Activated naive CD8-positive, alpha-beta T cell treated with anti-CD3 and anti-CD28 coated beads, Interleukin-2, amount 50 U/mL, for 24 hours (primary cell): ENCODE data around the gene FGF8.
A peak's percentile ranks its signal among the peaks of the same experiment; 100 is the strongest.

Experiments
- ATAC-seq: fragments of 150-1000 bp; cut with Tn5 transposase; one replicate; pipeline ENCODE4 v1.10.0; 2021
- DNase-seq: peaks from one replicate; pipeline ENCODE4 v3.0.0; 2021
- H3K27ac Mint-ChIP-seq: one replicate; pipeline ENCODE4 v1.8.0; 2021; ENCODE audit warnings: mild to moderate bottlenecking, mixed read lengths
- H3K27me3 Mint-ChIP-seq: one replicate; pipeline ENCODE4 v1.8.0; 2021; ENCODE audit warnings: mixed read lengths
- H3K36me3 Mint-ChIP-seq: one replicate; pipeline ENCODE4 v1.8.0; 2021; ENCODE audit warnings: low read depth, mixed read lengths
- H3K4me1 Mint-ChIP-seq: one replicate; pipeline ENCODE4 v1.8.0; 2021; ENCODE audit warnings: mixed read lengths
- H3K4me3 Mint-ChIP-seq: one replicate; pipeline ENCODE4 v1.8.0; 2021; ENCODE audit warnings: mild to moderate bottlenecking, moderate library complexity, mixed read lengths
- H3K9me3 Mint-ChIP-seq: one replicate; pipeline ENCODE4 v1.8.0; 2021; ENCODE audit warnings: mixed read lengths

FGF8 gene

GRCh38 chr10:101778151-101778780, 2.4 kb upstream of the FGF8 start:
- H3K9me3 Mint-ChIP-seq = no peaks in the 10 kb centered on the region
- ATAC-seq (no peak), DNase-seq (no peak)
- H3K4me1 Mint-ChIP-seq = peaks cover 44% of the 10 kb centered on the region
- no peak overlapping the region for H3K27ac Mint-ChIP-seq
- H3K4me3 Mint-ChIP-seq = peak overlapping the region; percentile 12
- peaks cover 35% of the 10 kb centered on the region for H3K36me3 Mint-ChIP-seq
- peaks cover 43% of the 10 kb centered on the region for H3K27me3 Mint-ChIP-seq

GRCh38 chr10:101777619-101778145, 1.8 kb upstream of the FGF8 start:
- no peak for ATAC-seq
- peaks cover 47% of the 10 kb centered on the region for H3K27me3 Mint-ChIP-seq
- peak overlapping the region; percentile 12 for H3K4me3 Mint-ChIP-seq
- no peaks in the 10 kb centered on the region for H3K9me3 Mint-ChIP-seq
- H3K27ac Mint-ChIP-seq = no peak overlapping the region
- DNase-seq = no peak
- peaks cover 40% of the 10 kb centered on the region for H3K4me1 Mint-ChIP-seq
- peaks cover 29% of the 10 kb centered on the region for H3K36me3 Mint-ChIP-seq

GRCh38 chr10:101776161-101776817, 375 bp upstream of the FGF8 start:
- Mint-ChIP-seq H3K9me3 (no peaks in the 10 kb centered on the region), H3K27ac (no peak overlapping the region), H3K27me3 (peaks cover 60% of the 10 kb centered on the region), H3K36me3 (peaks cover 22% of the 10 kb centered on the region), H3K4me3 (no peak overlapping the region), H3K4me1 (peaks cover 34% of the 10 kb centered on the region)
- DNase-seq (no peak), ATAC-seq (no peak)

GRCh38 chr10:101774589-101775272, 1.2 kb downstream of the FGF8 start:
- Mint-ChIP-seq H3K27me3 (peaks cover 62% of the 10 kb centered on the region), H3K36me3 (peaks cover 16% of the 10 kb centered on the region), H3K27ac (no peak overlapping the region), H3K4me1 (peaks cover 21% of the 10 kb centered on the region), H3K4me3 (no peak overlapping the region), H3K9me3 (no peaks in the 10 kb centered on the region)
- ATAC-seq (no peak), DNase-seq (no peak)

- H3K4me1 Mint-ChIP-seq = peaks cover 16% of the 10 kb centered on the region
- H3K27me3 Mint-ChIP-seq = peaks cover 62% of the 10 kb centered on the region
- H3K27ac Mint-ChIP-seq = no peak overlapping the region
- H3K9me3 Mint-ChIP-seq = no peaks in the 10 kb centered on the region
- H3K36me3 Mint-ChIP-seq = peaks cover 14% of the 10 kb centered on the region
- DNase-seq = no peak
- no peak for ATAC-seq
- no peak overlapping the region for H3K4me3 Mint-ChIP-seq
Measured at GRCh38 chr10:101773923-101774588, 1.9 kb downstream of the FGF8 start.

- ATAC-seq (no peak), DNase-seq (no peak)
- peaks cover 63% of the 10 kb centered on the region for H3K27me3 Mint-ChIP-seq
- no peaks in the 10 kb centered on the region for H3K9me3 Mint-ChIP-seq
- H3K27ac Mint-ChIP-seq = no peak overlapping the region
- H3K36me3 Mint-ChIP-seq = peaks cover 9% of the 10 kb centered on the region
- peaks cover 9% of the 10 kb centered on the region for H3K4me1 Mint-ChIP-seq
- H3K4me3 Mint-ChIP-seq = no peak overlapping the region
Measured at GRCh38 chr10:101772895-101773761, 2.8 kb downstream of the FGF8 start.

GRCh38 chr10:101772017-101772894, 3.7 kb downstream of the FGF8 start:
- Mint-ChIP-seq H3K9me3 (no peaks in the 10 kb centered on the region), H3K4me3 (no peak overlapping the region), H3K27ac (no peak overlapping the region), H3K27me3 (peaks cover 54% of the 10 kb centered on the region), H3K4me1 (peaks cover 9% of the 10 kb centered on the region), H3K36me3 (peaks cover under 1% of the 10 kb centered on the region)
- ATAC-seq = no peak
- DNase-seq = no peak

- H3K4me3 Mint-ChIP-seq = no peak overlapping the region
- H3K36me3 Mint-ChIP-seq = no peaks in the 10 kb centered on the region
- no peaks in the 10 kb centered on the region for H3K9me3 Mint-ChIP-seq
- DNase-seq = no peak
- peaks cover 55% of the 10 kb centered on the region for H3K27me3 Mint-ChIP-seq
- no peak for ATAC-seq
- H3K27ac Mint-ChIP-seq = no peak overlapping the region
- H3K4me1 Mint-ChIP-seq = peaks cover 5% of the 10 kb centered on the region
Measured at GRCh38 chr10:101771380-101771779, 4.5 kb downstream of the FGF8 start.

- peaks cover 60% of the 10 kb centered on the region for H3K27me3 Mint-ChIP-seq
- H3K36me3 Mint-ChIP-seq = no peaks in the 10 kb centered on the region
- H3K27ac Mint-ChIP-seq = no peak overlapping the region
- no peak overlapping the region for H3K4me3 Mint-ChIP-seq
- no peak for DNase-seq
- H3K9me3 Mint-ChIP-seq = no peaks in the 10 kb centered on the region
- H3K4me1 Mint-ChIP-seq = peaks cover 5% of the 10 kb centered on the region
- ATAC-seq = no peak
Measured at GRCh38 chr10:101770331-101771215, 5.3 kb downstream of the FGF8 start.

GRCh38 chr10:101769541-101770180, 6.3 kb downstream of the FGF8 start:
- Mint-ChIP-seq H3K27ac (no peak overlapping the region), H3K27me3 (peaks cover 56% of the 10 kb centered on the region), H3K9me3 (no peaks in the 10 kb centered on the region), H3K4me3 (no peak overlapping the region), H3K36me3 (no peaks in the 10 kb centered on the region), H3K4me1 (peaks cover 3% of the 10 kb centered on the region)
- no peak for ATAC-seq
- no peak for DNase-seq

- no peak overlapping the region for H3K27ac Mint-ChIP-seq
- H3K4me1 Mint-ChIP-seq = no peaks in the 10 kb centered on the region
- no peaks in the 10 kb centered on the region for H3K9me3 Mint-ChIP-seq
- H3K4me3 Mint-ChIP-seq = no peak overlapping the region
- ATAC-seq (no peak), DNase-seq (no peak)
- peaks cover 49% of the 10 kb centered on the region for H3K27me3 Mint-ChIP-seq
- no peaks in the 10 kb centered on the region for H3K36me3 Mint-ChIP-seq
Measured at GRCh38 chr10:101768791-101769170, 7.1 kb downstream of the FGF8 start.
